Ascending aorta (tissue), 2 donors: ENCODE results near the gene TYW1. TPM values are rescaled to one million over a fixed set of nuclear protein-coding genes. Genes with fewer than 3 reads are reported as not detected.
"Not testable (repeated sequence)": the region's sequence is repeated elsewhere in the genome, so short reads cannot be mapped to it uniquely, and the experiment has no call there.

Experiments used
- DNase-seq, 2 donors: peaks; one replicate each; pipeline ENCODE4 v3.0.0-alpha.2; 2019; ENCODE audit warnings: low spot score in 2 of 2
- H3K27ac ChIP-seq, 2 donors: fragments of 200-600 bp; sonication (generic); one replicate each; pipeline ENCODE4 v1.5.1; 2016 to 2017; ENCODE audit warnings: mild to moderate bottlenecking in 1 of 2
- H3K27me3 ChIP-seq: fragments of 200-600 bp; sonication (generic); one replicate; pipeline ENCODE4 v1.5.1; 2017
- H3K36me3 ChIP-seq, 2 donors: fragments of 200-600 bp; sonication (generic); one replicate each; pipeline ENCODE4 v1.5.1; 2016
- H3K4me1 ChIP-seq, 2 donors: fragments of 200-600 bp; sonication (generic); one replicate each; pipeline ENCODE4 v1.5.1; 2016 to 2017; ENCODE audit warnings: mild to moderate bottlenecking in 1 of 2
- H3K4me3 ChIP-seq, 2 donors: fragments of 200-600 bp; sonication (generic); one replicate each; pipeline ENCODE4 v1.5.1; 2016 to 2017; ENCODE audit warnings: mild to moderate bottlenecking in 1 of 2
- H3K9me3 ChIP-seq, 2 donors: fragments of 200-600 bp; sonication (generic); one replicate each; pipeline ENCODE4 v1.5.1; 2016
- intact Hi-C: fragments of 100-400 bp; cut with DNase I; formaldehyde crosslinking; loops from one replicate; pipeline ENCODE4 v1.15.1; 2023
- total RNA-seq: library from RNA; depleted of rRNA; stranded (reverse); fragments of >200 nt; gene quantifications from one replicate; pipeline ENCODE4 v1.1.0, GENCODE V29; 2016
- TF ChIP-seq, protein P1 (sequence below), 3 experiments: fragments of 200-600 bp in 2 of 3; fragments of 450-650 bp in 1 of 3; sonication (generic) in 2 of 3; IDR thresholded peaks; one replicate each; pipeline ENCODE4 v1.5.1; 2016 to 2019; ENCODE audit warnings: antibody characterized with exemption in 3 of 3, mild to moderate bottlenecking in 1 of 3, moderate library complexity in 1 of 3

Gene TYW1
- total RNA-seq, 1 donor from 2014 or later = 2.1 TPM

DNA sequence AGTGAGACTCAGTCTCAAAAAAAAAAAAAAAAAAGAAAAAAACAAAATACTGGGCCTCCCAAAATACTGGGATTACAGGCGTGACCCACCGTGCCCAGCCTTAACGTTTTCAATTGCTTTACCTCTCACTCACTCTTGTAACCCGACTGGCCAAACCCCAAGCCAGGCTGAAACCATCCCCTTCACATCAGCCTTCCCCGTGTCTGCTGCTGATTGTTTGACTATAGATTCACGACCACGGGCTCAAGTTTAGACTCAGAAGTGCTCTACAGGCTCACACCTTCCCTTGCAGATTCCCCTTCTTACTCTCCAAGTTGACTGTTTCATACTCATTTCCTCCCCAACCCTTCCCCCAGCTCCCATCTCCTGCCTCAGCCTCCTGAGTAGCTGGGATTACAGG is 22.3 kb downstream of the TYW1 start:
- no peaks in the 10 kb centered on the region for H3K27me3 ChIP-seq
- no peaks in the 10 kb centered on the region for H3K4me1 ChIP-seq
- H3K4me3 ChIP-seq = no peak overlapping the region
- H3K36me3 ChIP-seq = peaks cover 32 to 65% of the 10 kb centered on the region in 2 donors
- TF ChIP-seq, protein P1, sequence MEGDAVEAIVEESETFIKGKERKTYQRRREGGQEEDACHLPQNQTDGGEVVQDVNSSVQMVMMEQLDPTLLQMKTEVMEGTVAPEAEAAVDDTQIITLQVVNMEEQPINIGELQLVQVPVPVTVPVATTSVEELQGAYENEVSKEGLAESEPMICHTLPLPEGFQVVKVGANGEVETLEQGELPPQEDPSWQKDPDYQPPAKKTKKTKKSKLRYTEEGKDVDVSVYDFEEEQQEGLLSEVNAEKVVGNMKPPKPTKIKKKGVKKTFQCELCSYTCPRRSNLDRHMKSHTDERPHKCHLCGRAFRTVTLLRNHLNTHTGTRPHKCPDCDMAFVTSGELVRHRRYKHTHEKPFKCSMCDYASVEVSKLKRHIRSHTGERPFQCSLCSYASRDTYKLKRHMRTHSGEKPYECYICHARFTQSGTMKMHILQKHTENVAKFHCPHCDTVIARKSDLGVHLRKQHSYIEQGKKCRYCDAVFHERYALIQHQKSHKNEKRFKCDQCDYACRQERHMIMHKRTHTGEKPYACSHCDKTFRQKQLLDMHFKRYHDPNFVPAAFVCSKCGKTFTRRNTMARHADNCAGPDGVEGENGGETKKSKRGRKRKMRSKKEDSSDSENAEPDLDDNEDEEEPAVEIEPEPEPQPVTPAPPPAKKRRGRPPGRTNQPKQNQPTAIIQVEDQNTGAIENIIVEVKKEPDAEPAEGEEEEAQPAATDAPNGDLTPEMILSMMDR (IDR thresholded peaks at IDR 0.05) = no peak
- no peaks in the 10 kb centered on the region for H3K9me3 ChIP-seq
- no peak overlapping the region for H3K27ac ChIP-seq
- intact Hi-C loops = no loop called here
- no peak for DNase-seq

DNA sequence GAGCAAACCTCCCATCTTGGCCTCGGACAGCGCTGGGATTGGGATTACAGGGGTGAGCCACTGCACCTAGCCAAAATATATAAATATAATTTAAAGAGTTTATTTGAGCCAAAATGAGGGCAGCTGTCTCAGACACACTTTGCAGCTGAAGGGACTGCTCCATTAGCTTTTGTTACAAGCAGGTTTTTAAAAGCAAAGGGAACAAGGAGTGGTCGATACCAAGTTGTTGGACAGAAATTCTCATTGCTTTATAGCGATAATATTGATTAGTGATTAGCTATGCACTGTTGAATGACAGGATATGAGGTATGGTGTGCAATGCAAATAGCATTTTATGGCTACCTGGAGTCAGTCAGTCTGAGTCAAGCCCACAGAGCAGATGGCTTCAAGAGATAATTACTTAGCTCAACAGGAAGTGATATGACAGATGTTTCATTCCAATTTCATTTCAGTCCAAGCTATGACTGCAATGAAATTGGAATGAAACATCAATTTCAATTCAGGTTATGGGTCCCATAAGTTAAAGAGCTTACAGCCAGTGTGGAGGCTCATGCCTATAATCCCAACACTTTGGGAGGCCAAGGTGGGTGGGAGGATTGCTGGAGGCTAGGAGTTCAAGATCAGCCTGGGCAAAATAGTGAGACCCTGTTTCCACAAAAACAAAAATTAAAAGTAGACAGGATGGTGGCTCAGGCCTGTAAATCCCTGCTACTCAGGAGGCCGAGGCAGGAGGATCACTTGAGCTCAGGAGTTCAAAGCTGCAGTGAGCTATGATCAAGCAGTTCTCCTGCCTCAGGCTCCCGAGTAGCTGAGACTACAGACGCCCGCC is 23.1 kb downstream of the TYW1 start:
- intact Hi-C loops = no loop called here
- TF ChIP-seq, protein P1 (IDR thresholded peaks at IDR 0.05) = no peak
- Histone ChIP-seq H3K27ac (no peak overlapping the region), H3K9me3 (no peaks in the 10 kb centered on the region), H3K4me3 (no peak overlapping the region), H3K27me3 (no peaks in the 10 kb centered on the region), H3K4me1 (no peaks in the 10 kb centered on the region), H3K36me3 (peaks cover 32 to 58% of the 10 kb centered on the region in 2 donors)
- DNase-seq = no peak

DNA sequence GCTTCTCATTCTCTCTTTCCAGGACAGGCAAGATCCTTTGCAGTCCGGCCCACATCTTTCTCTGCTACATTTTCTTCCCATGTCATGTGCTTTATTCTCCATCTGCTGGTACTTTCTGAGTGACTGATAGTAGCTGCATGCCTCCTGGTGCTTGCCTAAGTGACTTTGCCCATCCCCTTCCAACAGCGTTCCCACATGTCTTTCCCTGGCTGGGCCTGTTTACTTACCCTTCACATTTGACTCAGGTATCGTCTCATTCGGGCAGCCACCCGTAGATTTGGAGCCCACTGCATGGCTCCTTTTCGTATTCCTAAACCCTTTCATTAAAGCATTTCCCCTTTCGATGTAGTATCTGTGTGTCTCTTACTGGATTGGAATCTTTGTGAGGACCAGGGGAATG is 24.6 kb downstream of the TYW1 start:
- Histone ChIP-seq H3K4me3 (no peak overlapping the region), H3K27me3 (no peaks in the 10 kb centered on the region), H3K36me3 (peaks cover 30 to 62% of the 10 kb centered on the region in 2 donors), H3K9me3 (no peaks in the 10 kb centered on the region), H3K27ac (no peak overlapping the region), H3K4me1 (no peaks in the 10 kb centered on the region)
- TF ChIP-seq, protein P1 (IDR thresholded peaks at IDR 0.05) = no peak
- intact Hi-C loops = no loop called here
- DNase-seq = no peak

DNA sequence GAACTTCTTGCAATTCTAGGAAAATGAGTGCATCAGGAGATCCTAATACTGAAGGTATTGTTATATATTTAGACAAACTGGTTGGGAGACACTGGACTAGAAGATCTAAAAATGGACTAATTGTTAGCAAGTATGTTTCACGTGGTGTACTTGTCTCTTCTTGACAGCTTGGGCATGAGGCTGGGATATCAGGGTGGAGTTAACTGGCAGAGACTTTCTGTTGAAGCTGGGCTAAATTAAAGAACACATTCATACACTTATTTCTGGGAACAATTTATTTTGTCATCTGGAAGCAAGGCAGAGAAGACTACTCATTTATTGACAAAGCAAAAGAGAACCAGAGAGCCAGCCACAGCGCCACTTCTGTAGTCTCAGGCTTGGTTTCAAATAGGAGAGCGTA is 25.9 kb downstream of the TYW1 start:
- no peak overlapping the region for H3K27ac ChIP-seq
- DNase-seq = no peak
- H3K36me3 ChIP-seq = peaks cover 28 to 56% of the 10 kb centered on the region in 2 donors
- no peaks in the 10 kb centered on the region for H3K27me3 ChIP-seq
- no peak overlapping the region for H3K4me3 ChIP-seq
- TF ChIP-seq, protein P1 (IDR thresholded peaks at IDR 0.05) = no peak
- H3K9me3 ChIP-seq = no peaks in the 10 kb centered on the region
- no peaks in the 10 kb centered on the region for H3K4me1 ChIP-seq
- intact Hi-C loops = no loop called here

DNA sequence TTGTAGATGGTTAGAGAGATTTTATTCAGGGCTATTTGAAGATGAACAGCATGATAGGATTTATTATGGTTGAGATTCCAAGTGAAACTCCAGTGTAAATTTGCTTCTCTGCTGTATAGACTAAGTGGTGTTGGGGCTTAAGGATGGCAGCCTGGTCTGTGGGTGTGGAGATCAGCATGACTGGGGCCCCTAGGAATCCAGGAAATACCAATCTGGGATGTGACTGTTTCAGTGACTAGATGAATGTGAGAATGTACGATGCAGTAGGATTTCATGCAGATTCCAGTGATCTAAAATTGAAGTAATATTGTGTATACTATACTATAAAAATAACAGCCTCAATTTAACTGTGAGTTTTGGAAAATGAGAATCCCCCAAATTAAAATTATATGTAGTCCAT is 28.8 kb downstream of the TYW1 start:
- H3K4me3 ChIP-seq, H3K27ac ChIP-seq, DNase-seq, H3K9me3 ChIP-seq, intact Hi-C loops, H3K27me3 ChIP-seq, H3K4me1 ChIP-seq: not testable (repeated sequence)
- peaks cover 10 to 38% of the 10 kb centered on the region in 2 donors for H3K36me3 ChIP-seq

DNA sequence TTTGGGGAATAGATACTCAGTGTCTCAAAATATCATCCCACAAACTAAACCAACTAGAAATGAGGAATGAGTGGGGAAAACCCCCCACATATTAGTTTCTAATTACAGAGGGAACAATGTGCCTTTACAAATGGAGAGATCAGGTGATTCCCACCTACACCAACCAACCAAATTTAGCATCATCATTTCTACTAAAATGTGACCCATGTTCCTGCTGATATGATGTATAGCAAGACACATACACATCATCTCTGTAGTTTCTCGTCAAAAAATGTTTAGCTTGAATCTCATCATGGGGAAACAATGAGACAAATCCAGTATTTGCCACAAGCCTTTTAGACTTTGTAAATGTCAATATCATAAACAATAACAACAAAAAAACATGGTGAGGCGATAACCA is 35.1 kb downstream of the TYW1 start:
- H3K9me3 ChIP-seq, DNase-seq, H3K27ac ChIP-seq, H3K27me3 ChIP-seq, intact Hi-C loops, H3K4me1 ChIP-seq, H3K4me3 ChIP-seq: not testable (repeated sequence)
- H3K36me3 ChIP-seq = peaks cover 0 to 19% of the 10 kb centered on the region in 2 donors
